COR-L47 (cell line): Measurements from ENCODE around the gene NCOA1.
"Not testable (repeated sequence)": the region's sequence is repeated elsewhere in the genome, so short reads cannot be mapped to it uniquely, and the experiment has no call there.

Source experiments
- DNase-seq: peaks from one replicate; lab custom pipeline; 2025; lab: John Stamatoyannopoulos, UW

The NCOA1 gene

DNA sequence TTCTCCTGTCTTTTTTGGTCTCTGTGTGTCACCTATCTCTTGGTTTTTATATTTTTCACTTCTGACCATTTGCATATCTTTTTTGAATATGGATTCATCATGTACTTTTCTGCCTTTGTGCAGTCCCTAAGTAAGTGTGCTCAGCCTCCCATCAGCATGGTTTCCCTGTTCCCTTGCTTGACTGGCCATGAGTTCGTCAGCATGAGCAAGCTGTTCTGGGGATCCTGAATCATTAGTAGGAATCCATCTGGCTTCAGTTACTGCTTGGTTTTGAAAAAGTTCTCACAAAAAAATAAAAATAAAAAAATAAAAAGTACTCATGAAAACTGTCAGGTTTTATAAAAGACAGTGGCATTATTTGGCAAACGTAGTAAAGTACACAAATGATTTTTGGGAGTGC, 144.1 kb downstream of the NCOA1 start:
- DNase-seq = no peak

DNA sequence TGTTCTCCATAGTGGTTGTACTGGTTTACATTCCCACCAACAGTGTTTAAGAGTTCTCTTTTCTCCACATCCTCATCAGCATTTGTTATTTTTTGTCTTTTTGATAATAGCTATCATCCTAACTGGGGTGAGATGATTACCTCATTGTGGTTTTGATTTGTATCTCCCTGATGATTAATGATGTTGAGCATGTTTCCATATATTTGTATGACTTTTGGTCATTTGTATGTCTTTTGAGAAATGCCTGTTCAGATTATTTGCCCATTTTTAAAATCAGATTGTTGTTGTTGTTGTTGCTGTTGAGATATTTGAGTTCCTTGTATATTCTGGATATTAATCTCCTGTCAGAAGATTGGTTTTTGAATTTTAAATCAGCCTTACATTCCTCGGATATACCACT, 147.5 kb downstream of the NCOA1 start:
- no peak for DNase-seq

DNA sequence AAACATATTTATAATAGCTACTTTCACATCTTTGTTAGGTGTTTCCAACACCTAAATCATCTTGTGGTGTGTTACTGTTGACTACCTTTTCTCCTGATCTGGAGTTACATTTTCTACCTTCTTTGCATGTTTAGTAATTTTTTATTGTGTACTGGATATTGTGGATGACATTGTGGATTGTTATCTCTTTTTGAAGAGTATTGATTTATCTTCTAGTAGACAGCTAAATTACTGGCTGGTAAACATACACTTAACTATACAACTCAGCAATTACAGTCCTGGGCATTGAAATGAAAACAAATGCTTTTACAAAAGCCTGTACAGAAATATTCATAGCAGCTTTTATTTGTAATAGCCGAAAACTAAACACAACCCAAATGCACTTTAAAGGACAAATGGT, 151.3 kb downstream of the NCOA1 start:
- peak; percentile 48 for DNase-seq

DNA sequence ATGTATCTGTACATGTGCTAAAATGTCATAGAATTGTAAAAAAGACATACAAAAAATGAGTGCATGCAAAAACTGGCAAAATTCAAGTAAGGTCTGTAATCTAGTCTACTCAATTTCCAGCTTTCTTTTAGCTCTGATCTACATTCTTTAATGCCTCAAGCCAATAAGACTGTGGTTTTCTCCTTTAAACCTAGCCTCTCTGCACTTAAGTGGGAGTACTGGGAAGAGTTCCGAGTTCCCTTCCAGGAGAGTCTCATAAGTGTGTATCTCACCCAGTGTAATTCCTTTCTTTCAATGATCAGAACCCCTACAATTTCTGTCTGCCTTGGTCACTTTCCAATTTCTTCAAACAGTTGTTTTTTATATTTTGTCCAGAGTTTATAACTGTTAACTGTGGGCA, 152.0 kb downstream of the NCOA1 start:
- DNase-seq = no peak

DNA sequence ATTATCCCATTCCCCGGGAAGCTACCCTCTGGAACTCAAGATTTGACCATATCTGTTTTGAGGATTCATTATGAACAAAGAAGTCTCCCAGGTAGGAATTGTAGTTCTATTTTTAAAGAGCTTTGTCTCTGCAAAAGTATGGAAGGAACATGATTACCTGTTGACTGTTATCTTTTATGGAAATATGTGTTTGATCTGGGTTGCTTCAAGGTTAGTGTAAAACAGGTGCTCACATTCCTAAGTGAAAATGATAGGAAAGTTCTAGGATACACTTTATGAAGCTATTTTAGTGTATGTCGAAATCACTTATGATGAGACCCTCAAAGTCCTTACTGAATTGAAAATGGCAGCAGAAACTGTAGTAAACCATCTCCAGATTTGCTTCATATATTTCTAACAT, 153.0 kb downstream of the NCOA1 start:
- no peak for DNase-seq

GRCh38 chr2:24650997-24651642, 160.1 kb downstream of the NCOA1 start:
- DNase-seq = no peak

DNA sequence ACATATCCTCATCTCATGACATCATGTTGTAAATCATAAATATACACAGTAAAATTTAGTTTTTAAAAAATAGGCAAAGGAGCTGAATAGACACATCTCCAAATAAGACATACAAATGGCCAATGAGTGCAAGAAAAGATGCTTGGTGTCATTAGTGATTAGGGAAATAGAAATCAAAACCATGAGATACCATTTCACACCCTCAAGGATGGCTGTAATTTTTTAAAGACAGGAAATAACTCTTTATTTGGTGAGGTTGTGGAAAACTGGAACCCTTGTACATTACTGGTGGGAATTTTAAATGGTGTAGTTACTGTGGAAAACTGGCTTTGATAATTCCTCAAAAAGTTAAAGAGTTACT, 160.6 kb downstream of the NCOA1 start:
- no peak for DNase-seq

DNA sequence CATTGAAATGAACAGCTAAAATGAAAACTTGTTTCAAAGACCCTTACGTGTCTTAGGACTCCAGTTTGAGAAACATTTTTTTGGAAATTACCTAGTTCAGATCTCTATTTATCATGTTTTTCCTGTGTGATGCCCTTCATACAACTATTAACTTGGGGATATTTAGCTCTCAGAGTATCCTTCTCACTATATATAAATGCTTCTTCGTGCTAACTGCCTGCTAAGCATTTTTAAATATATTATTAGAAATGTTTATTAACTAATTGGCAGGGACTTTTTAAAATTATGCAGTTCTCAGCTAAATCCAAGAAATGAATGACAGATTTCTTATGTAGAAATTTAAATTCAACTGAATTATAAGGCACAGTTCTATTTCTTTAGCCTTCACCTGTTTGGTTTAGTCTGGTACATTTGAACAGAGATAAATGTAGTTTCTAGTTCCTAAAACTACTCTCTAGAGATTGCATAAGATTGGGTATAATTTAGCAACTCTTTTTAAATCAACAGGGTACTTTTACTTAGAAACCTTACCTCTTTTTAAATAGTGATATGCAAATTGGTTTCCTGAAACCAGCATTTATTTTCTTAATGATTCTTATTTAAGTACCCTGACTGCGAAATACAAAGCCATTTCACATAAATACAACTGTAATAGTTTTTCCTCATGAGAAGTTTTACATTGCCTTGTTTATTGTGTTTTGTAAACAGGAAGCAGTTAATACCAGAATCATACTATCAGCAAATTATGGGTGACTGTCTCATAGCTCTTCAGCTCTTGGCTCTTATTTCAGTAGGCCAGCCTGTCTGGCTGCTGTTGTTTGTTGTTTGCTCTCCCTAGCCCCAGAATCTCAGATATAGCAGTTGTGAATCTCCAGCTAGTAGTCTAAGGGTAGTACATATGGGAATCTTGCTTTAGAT, 161.5 kb downstream of the NCOA1 start:
- DNase-seq = no peak

- no peak for DNase-seq
Observed at GRCh38 chr2:24657818-24658217, 166.8 kb downstream of the NCOA1 start.

DNA sequence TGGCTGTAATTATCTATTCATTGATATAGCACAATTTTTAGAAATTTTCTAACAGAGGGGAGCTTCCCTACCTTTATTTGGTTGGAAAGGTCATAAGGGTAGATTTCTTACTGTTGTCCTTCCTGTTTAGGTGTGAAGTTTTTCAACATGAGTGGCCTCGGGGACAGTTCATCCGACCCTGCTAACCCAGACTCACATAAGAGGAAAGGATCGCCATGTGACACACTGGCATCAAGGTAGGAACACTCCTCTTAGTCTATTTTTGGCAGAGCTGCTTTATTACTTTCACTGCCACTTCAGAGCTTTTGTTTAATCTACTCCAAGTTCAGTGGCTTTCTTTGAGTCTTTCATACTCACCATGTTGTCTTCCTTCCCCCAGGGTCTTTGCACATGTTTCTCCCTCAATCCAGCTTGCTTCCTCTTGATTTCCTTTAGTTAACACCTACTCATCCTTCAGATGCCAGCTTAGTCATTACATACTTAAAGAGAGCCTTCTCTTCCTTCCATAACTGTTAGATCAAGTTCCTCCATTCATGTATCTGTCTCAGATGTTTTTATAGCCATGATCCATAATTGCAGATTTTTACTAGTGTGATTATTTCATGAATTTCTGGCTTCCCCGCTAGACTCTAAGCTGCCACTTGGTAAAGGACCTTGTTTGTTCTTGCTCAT, 167.6 kb downstream of the NCOA1 start:
- DNase-seq = no peak

DNA sequence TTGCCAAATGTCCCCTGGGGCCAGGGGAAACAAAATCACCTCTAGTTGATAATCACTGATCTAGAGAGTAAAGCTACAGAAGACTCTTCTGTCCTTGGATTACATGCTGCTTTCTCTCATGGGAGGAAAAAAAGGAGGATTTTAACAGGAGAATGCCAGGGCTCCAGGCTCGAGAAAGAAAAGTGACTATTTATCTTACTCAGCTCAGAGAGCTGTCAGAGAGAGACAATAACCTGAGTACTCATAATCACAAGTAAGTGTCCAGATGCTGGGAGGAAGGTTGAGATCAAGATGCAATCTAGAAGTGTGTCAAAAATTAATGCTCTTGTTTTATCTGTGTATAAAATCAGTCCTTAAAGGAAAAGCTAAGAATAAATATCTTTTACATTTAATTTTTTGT, 168.8 kb downstream of the NCOA1 start:
- no peak for DNase-seq

GRCh38 chr2:24667542-24667941, 176.5 kb downstream of the NCOA1 start:
- DNase-seq = no peak

GRCh38 chr2:24671230-24671629, 180.2 kb downstream of the NCOA1 start:
- DNase-seq = no peak

- no peak for DNase-seq
Observed at GRCh38 chr2:24672589-24672988, 181.5 kb downstream of the NCOA1 start.

DNA sequence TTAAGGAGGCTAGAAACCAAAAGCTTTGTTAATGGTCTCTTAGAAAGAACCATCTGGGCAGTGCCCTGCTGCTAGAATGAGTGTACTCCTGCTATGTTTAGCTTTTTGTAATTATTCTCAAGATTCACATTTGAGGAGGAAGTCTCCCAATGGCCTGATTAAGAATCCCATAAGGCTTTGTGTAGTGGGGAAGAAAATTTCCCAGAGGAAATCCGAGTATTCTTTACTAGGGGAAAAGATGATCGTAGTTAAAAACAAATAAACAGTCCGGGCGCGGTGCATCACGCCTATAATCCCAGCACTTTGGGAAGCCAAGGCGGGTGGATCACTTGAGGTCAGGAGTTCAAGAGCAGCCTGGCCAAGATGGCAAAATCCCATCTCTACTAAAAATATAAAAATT, 184.3 kb downstream of the NCOA1 start:
- DNase-seq = no peak

- no peak for DNase-seq
Observed at GRCh38 chr2:24676493-24676892, 185.4 kb downstream of the NCOA1 start.

- not testable (repeated sequence) for DNase-seq
Observed at GRCh38 chr2:24678066-24678465, 187.0 kb downstream of the NCOA1 start.

DNA sequence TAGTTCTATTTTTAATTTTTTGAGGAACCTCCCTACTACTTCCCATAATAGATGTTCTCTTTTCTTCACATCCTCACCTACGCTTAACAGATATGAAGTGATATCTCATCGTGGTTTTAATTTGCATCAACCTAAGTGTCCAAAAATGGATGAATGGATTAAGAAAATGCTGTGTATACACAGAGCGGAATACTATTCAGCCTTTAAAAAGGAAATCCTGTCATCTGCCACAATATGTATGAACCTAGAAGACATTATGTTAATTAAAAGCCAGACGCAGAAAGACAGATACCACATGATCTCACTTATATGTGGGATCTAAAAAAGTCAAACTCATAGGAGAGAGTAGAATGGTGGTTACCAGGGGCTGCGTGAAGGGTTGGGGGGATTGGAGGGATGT, 189.1 kb downstream of the NCOA1 start:
- DNase-seq = no peak

- DNase-seq = no peak
Observed at GRCh38 chr2:24682304-24682703, 191.2 kb downstream of the NCOA1 start.

DNA sequence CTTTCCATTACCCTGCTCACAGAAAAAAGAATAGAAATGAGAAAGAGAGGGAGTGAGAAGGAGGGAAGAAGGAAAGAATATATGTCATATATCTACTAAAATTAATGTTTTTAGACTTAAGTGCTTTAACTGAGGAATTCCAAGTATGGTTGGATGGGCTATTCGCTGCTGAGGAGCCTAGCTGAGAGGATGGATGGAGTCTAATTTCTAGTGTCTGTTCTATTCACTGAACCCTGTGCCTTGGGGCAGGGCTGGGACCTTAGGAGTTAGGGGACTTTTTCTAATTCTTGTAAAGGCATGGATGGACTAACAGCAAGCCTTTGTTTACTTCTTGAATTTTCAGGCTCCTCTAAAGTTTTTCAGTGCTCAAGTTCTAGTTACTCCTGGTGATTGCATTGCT, 192.4 kb downstream of the NCOA1 start:
- DNase-seq = no peak

DNA sequence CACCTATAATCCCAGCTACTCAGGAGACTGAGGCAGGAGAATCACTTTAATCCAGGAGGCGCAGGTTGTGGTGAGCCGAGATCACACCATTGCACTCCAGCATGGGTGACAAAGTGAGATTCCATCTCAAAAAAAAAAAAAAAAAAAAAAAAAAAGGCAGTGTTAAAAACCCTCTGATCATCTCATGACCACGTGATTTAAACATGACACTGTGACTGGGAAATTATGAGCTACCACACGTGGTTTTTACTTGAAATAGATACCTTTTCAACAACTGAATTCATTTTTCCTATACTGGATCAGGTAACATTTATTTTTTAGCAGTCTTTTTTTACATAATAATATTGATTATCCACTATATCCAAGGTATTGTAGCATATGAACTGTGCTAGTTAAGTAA, 199.5 kb downstream of the NCOA1 start:
- no peak for DNase-seq

DNA sequence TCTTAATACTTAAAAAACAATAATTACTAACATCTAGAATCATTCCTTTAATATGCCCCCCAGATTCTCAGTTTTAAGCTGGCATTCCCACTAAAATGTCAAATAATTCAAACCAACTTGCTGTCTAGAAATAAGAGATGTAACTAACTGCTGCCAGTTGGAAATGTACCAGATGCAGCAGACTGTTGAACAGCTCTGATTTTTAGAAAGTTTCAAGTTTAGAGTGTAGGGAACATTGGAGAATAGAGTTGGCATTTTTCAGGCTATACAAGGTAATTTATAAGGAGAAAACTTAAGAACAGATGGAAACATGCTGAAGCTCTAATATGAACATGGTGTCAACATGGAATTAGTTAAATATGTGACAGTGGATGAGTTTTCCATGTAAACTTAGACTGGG, 200.8 kb downstream of the NCOA1 start:
- no peak for DNase-seq

GRCh38 chr2:24697792-24698191, 206.7 kb downstream of the NCOA1 start:
- no peak for DNase-seq
